GM19467 (cell line): ENCODE data around the gene NCBP1.
"Not testable (repeated sequence)": the region's sequence is repeated elsewhere in the genome, so short reads cannot be mapped to it uniquely, and the experiment has no call there.

Source experiments
- ATAC-seq: cut with Tn5 transposase; IDR thresholded peaks from one replicate; pipeline ENCODE4 v1.9.1; 2021; ENCODE audit warnings: mild to moderate bottlenecking, moderate library complexity; ENCODE audit not compliant: unreplicated experiment

The NCBP1 gene

GRCh38 chr9:97622483-97622882 is 11.1 kb upstream of the NCBP1 start:
- ATAC-seq: not testable (repeated sequence)

- no peak for ATAC-seq
Measured at GRCh38 chr9:97623946-97624345, 9.7 kb upstream of the NCBP1 start.

- ATAC-seq: no peak
Measured at GRCh38 chr9:97625620-97626019, 8.0 kb upstream of the NCBP1 start.

GRCh38 chr9:97627624-97628023 is 6.0 kb upstream of the NCBP1 start:
- ATAC-seq: no peak

- no peak for ATAC-seq
Measured at GRCh38 chr9:97628668-97629067, 5.0 kb upstream of the NCBP1 start.

DNA sequence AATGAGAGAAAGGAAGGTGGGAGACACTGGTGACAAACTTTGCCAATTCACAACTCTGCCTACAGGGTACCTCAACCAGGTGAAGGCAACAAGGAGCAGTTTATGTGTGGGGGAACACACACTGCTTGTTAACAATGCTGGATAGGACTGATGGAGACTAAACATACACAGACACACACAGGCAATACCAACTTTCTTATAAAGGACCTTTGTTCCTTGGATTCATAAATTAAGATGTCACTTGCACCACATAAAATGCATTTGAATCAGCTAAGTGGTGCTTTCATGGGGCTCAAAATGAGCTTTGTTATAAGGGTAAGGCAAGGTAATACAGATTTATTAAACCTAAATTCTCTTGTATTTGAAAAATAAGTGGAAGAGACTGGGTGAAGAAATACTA is 4.5 kb upstream of the NCBP1 start:
- ATAC-seq: no peak

DNA sequence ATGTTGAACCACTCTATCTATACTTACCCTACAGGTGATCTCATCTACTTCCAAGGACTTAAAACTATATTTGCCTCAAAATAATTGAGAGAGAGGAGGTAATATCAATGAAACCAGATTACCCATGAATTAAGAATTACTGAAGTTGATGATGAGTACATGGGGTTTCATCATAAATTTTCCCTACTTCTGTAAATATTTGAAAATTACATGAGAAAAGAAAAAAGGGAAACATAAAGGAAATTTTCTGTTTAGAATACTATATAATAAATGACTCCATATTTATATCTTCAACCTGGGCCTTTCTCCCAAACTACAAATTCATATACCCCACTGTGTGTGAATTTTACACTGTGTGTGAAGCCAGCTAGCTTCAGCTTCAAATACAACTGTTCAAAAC is 3.0 kb upstream of the NCBP1 start:
- no peak for ATAC-seq

GRCh38 chr9:97632248-97632984 is 1.2 kb upstream of the NCBP1 start:
- peak; percentile 9 for ATAC-seq

DNA sequence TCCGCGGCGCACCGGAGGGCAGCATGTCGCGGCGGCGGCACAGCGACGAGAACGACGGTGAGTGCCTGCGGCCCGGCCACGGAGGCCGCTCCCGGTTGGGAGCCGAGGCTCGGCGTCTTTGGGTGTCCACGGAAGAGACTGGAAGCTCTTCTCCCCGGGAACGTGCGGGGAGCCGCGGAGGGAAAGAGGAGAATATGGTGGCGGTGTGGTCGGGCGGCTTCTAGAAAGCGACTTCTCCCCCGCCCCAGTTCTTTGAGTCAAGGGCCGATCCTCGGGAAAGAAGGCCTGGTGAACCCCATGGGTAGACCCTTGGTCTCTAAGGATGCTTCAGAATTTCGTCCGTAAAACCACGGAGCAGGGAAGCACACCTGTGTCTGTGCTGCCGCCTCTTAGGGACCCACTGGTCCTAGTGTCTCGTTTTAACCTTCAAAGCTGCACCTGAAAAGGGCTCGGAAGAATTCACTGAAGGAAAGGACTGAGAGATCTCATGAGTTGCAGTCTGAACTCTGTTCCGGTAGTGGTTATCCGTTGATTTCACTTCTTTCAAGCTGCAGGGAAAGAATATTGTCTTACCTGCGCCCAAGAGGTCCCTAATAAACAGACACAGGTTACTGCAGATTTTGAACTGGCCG is 354 bp downstream of the NCBP1 start:
- ATAC-seq: no peak

- no peak for ATAC-seq
Measured at GRCh38 chr9:97635026-97635425, 1.4 kb downstream of the NCBP1 start.

DNA sequence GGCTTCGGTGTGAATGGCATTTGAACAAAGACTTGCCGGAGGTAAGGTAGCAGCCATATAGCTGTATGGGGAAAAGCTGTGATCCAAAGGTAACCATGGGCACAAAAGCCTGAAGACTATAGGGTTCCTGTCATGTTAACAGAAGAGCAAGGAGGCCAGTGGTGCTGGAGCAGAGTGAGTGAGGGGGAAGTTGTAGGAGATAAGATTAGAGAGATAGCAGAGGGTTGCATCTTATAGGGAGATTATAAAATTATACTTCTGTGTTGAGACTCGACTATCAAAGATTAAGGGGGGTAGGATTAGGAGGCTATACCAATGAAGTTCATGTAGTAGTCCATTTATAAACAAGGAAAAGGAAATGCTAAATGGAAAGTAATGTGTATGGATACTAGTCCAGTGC is 3.3 kb downstream of the NCBP1 start:
- ATAC-seq: no peak

GRCh38 chr9:97638666-97639065 is 5.0 kb downstream of the NCBP1 start:
- no peak for ATAC-seq

GRCh38 chr9:97640325-97640724 is 6.7 kb downstream of the NCBP1 start:
- no peak for ATAC-seq

GRCh38 chr9:97645720-97646119 is 12.1 kb downstream of the NCBP1 start:
- no peak for ATAC-seq

- ATAC-seq: no peak
Measured at GRCh38 chr9:97647996-97648395, 14.4 kb downstream of the NCBP1 start.

- no peak for ATAC-seq
Measured at GRCh38 chr9:97651646-97652045, 18.0 kb downstream of the NCBP1 start.

DNA sequence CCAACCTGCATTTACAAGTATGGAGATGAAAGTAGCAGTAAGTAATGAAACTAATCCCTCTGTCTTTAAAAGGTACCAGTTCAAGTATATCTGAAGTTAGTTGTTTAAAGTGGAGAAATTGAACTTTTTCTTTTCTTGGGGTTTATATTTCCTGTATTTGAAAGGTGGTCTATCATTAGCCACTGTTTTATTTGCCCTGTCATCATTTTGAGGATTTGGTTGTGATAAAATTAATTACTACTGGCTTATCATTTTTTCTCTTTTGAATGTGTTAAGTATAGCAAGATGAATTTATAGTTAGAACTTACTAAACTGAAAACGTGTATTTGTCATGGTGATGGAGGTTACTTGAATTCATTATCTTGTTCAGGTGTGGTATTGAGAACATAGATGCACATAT is 25.1 kb downstream of the NCBP1 start:
- ATAC-seq: no peak

GRCh38 chr9:97659771-97660170 is 26.1 kb downstream of the NCBP1 start:
- ATAC-seq: no peak

DNA sequence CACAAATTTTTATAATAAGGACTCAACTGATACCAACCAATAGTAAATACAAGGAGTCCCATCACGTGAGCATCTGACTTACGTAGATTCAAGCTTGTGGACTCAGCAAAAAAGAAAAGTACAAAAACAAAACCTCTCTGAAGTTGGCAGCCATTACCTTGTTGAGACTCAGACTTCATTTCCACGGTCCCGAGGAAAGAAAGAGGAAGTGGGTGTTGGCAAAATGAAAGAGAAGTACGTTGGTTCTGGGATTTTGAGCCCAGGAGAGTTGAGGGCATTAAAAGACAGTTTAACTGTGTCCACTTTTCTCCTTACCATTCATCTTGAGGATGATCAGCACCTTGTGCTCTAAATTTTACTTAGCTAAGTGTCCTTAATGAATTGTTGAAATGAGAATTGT is 26.7 kb downstream of the NCBP1 start:
- ATAC-seq: no peak

- no peak for ATAC-seq
Measured at GRCh38 chr9:97660847-97661246, 27.2 kb downstream of the NCBP1 start.

DNA sequence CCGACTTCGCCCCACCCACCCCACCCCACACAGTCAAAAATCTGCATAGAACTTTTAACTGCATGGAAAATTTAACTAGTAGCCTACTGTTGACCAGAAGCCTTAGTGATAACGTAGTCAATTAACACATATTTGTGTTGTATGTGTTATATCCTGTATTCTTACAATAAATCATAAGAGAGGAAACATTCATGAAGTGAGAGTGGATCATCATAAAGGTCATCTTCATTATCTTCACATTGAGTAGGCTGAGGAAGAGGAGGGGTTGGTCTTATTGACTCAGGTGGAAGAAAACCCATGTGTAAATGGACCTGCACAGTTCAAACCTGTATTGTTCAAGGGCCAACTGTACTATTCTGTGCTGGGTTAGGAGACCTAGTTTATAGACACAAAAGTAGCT is 32.1 kb downstream of the NCBP1 start:
- ATAC-seq: no peak

GRCh38 chr9:97666907-97667686 is 33.5 kb downstream of the NCBP1 start:
- no peak for ATAC-seq
